Activated naive CD8-positive, alpha-beta T cell treated with anti-CD3 and anti-CD28 coated beads for 36 hours (primary cell): Measurements from ENCODE around the gene DSG2. TPM values are rescaled to one million over a fixed set of nuclear protein-coding genes. Genes with fewer than 3 reads are reported as not detected.

Source experiments
- DNase-seq: peaks from one replicate; pipeline ENCODE4 v3.0.0; 2021
- H3K27ac Mint-ChIP-seq: one replicate; pipeline ENCODE4 v1.8.0; 2022; ENCODE audit warnings: mild to moderate bottlenecking, moderate library complexity, mixed read lengths
- H3K27me3 Mint-ChIP-seq: one replicate; pipeline ENCODE4 v1.8.0; 2022; ENCODE audit warnings: mild to moderate bottlenecking, mixed read lengths
- H3K36me3 Mint-ChIP-seq: one replicate; pipeline ENCODE4 v1.8.0; 2021; ENCODE audit warnings: mild to moderate bottlenecking, mixed read lengths
- H3K4me1 Mint-ChIP-seq: one replicate; pipeline ENCODE4 v1.8.0; 2021; ENCODE audit warnings: mixed read lengths
- H3K4me3 Mint-ChIP-seq: one replicate; pipeline ENCODE4 v1.8.0; 2022; ENCODE audit warnings: mild to moderate bottlenecking, moderate library complexity, mixed read lengths
- H3K9me3 Mint-ChIP-seq: one replicate; pipeline ENCODE4 v1.8.0; 2022; ENCODE audit warnings: mixed read lengths
- total RNA-seq, 2 experiments: library from RNA; stranded (reverse); gene quantifications; one replicate each; pipeline ENCODE4 v1.2.3, GENCODE V29; 2021

Gene DSG2
- total RNA-seq, 2 experiments from 2014 or later: 0.70 to 0.89 TPM

DNA sequence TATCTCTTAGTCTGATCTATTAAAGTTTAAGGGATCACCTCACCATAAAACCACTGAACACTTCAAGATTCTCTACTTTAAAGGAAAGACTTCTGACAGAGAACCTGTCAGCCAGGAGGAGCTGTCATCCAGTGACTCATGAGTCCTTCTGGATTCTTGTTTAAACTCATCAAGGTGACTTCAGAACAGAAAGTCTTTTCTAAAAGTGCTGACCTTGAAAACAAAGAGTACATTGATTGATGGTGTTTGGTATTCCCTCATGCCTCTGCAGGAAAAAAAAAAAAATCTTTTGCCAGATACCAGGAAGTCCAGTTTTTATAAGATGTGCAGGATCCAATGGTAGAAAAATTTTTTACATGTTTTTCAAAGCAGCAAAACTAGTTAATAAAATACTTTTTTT is 12.3 kb downstream of the DSG2 start:
- H3K9me3 Mint-ChIP-seq: peaks cover 3% of the 10 kb centered on the region
- H3K27ac Mint-ChIP-seq: no peak overlapping the region
- no peak overlapping the region for H3K4me3 Mint-ChIP-seq
- DNase-seq: no peak
- H3K27me3 Mint-ChIP-seq: peaks cover 12% of the 10 kb centered on the region
- no peaks in the 10 kb centered on the region for H3K36me3 Mint-ChIP-seq
- no peaks in the 10 kb centered on the region for H3K4me1 Mint-ChIP-seq

- Mint-ChIP-seq H3K9me3 (peaks cover 3% of the 10 kb centered on the region), H3K27ac (no peak overlapping the region), H3K36me3 (no peaks in the 10 kb centered on the region), H3K4me1 (no peaks in the 10 kb centered on the region), H3K27me3 (peaks cover 12% of the 10 kb centered on the region), H3K4me3 (no peak overlapping the region)
- DNase-seq: no peak
Measured at GRCh38 chr18:31511098-31511497, 13.1 kb downstream of the DSG2 start.

GRCh38 chr18:31512203-31512764 is 14.3 kb downstream of the DSG2 start:
- Mint-ChIP-seq H3K27ac (no peak overlapping the region), H3K4me1 (no peaks in the 10 kb centered on the region), H3K9me3 (peaks cover 3% of the 10 kb centered on the region), H3K27me3 (peaks cover 12% of the 10 kb centered on the region), H3K36me3 (no peaks in the 10 kb centered on the region), H3K4me3 (no peak overlapping the region)
- DNase-seq: no peak

DNA sequence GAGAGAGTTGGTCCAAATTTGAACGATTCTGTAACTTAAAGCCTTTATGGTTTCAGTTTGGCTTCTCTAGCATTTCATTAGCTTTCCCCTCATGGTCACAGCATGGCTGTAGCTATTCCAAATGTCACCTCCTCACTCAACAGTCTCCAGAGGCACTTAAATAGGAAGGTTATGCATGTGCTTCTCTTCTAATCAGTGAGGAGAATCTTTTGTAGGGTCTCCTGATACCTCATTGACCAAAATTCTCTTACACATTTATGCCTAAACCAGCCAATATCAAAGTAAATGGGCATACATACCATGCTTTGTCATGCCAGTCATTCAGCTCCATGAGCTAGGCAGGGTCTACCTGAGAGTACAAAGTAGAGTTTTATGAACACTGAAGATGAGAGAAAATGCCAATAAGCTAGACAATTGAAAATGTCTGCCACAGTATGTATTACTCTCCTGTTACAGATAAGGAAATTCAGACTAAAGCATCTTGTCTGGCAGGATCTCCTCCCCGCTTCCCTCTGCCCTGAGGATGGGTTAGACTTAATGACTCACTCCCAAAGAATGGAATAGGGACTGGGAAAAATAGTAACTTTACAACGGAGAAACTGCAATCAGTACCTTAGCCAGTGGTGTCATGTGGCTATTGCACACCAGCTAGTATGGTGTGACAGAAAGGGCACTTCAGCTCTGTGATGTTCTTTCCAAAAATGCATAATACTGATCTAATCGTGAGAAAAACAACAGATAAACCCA is 15.4 kb downstream of the DSG2 start:
- H3K4me3 Mint-ChIP-seq: no peak overlapping the region
- H3K27ac Mint-ChIP-seq: no peak overlapping the region
- no peaks in the 10 kb centered on the region for H3K9me3 Mint-ChIP-seq
- no peak for DNase-seq
- H3K27me3 Mint-ChIP-seq: peaks cover 4% of the 10 kb centered on the region
- no peaks in the 10 kb centered on the region for H3K36me3 Mint-ChIP-seq
- H3K4me1 Mint-ChIP-seq: no peaks in the 10 kb centered on the region

DNA sequence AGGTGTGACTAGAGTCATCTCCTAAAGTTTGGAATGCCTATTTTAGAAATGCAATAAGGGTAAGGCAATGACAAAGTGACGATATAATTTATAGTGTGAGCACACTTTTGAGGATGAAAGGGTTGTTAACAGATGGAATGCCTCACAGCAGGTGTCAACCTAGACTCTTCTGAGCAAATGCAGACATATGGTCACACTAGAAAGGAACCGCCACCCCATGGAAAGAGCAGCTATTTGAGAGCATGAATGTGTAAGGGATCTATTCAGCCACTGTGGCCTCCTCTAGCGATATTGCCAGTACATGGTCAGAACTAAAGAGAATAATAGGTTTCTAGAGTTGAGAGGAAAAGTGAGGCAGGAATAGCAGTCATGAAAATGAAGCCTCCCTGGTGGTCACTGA is 18.5 kb downstream of the DSG2 start:
- Mint-ChIP-seq H3K9me3 (no peaks in the 10 kb centered on the region), H3K4me3 (no peak overlapping the region), H3K27me3 (no peaks in the 10 kb centered on the region), H3K36me3 (no peaks in the 10 kb centered on the region), H3K4me1 (no peaks in the 10 kb centered on the region), H3K27ac (no peak overlapping the region)
- DNase-seq: no peak

GRCh38 chr18:31526374-31526773 is 28.4 kb downstream of the DSG2 start:
- no peak overlapping the region for H3K4me3 Mint-ChIP-seq

DNA sequence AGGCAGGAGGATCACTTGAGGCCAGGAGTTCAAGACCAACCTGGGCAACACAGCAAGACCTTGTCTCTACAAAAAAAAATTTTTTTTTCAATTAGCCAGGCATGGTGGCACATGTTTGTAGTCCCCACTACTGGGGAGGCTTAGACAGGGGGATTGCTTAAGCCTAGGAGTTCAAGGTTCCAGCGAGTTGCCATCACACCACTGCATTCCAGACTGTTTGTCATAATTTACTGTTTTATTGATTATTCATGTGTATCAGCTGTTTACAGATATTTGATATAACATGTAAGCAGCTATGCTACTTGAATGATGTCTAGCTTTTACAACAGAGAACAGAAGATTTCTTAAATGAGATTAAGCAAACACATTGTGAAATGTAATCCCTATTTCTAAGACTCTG is 35.3 kb downstream of the DSG2 start:
- no peak for DNase-seq
- no peaks in the 10 kb centered on the region for H3K9me3 Mint-ChIP-seq
- no peaks in the 10 kb centered on the region for H3K27me3 Mint-ChIP-seq
- no peaks in the 10 kb centered on the region for H3K36me3 Mint-ChIP-seq
- H3K4me3 Mint-ChIP-seq: no peak overlapping the region
- H3K27ac Mint-ChIP-seq: no peak overlapping the region
- no peaks in the 10 kb centered on the region for H3K4me1 Mint-ChIP-seq

More at GRCh38 chr18:31526374-31526773, 28.4 kb downstream of the DSG2 start:
- no peaks in the 10 kb centered on the region for H3K36me3 Mint-ChIP-seq
- no peaks in the 10 kb centered on the region for H3K4me1 Mint-ChIP-seq
- no peak for DNase-seq
- no peak overlapping the region for H3K27ac Mint-ChIP-seq
- H3K9me3 Mint-ChIP-seq: no peaks in the 10 kb centered on the region
- peaks cover 2% of the 10 kb centered on the region for H3K27me3 Mint-ChIP-seq

DNA sequence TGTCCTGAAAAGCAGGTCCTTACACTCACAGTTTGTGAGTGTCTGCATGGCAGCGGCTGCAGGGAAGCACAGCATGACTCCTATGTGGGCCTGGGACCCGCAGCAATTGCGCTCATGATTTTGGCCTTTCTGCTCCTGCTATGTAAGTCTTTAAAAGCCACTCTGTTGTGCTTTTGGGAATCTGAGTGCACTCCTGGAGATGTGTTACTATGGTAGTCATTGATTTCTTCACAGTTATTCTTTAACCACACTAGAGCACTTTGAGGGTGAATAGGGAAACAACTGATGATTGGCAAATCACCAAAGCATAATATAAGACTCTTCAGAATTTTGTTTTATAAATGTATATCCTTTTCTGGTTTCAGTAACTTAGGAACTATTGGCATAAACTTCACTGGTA is 40.9 kb downstream of the DSG2 start:
- DNase-seq: no peak
- Mint-ChIP-seq H3K9me3 (no peaks in the 10 kb centered on the region), H3K4me3 (no peak overlapping the region), H3K27me3 (no peaks in the 10 kb centered on the region), H3K27ac (no peak overlapping the region), H3K36me3 (no peaks in the 10 kb centered on the region), H3K4me1 (no peaks in the 10 kb centered on the region)

GRCh38 chr18:31546476-31546875 is 48.5 kb downstream of the DSG2 start:
- Mint-ChIP-seq H3K27me3 (no peaks in the 10 kb centered on the region), H3K27ac (no peak overlapping the region), H3K4me3 (no peak overlapping the region), H3K9me3 (no peaks in the 10 kb centered on the region), H3K4me1 (no peaks in the 10 kb centered on the region), H3K36me3 (no peaks in the 10 kb centered on the region)
- DNase-seq: no peak

GRCh38 chr18:31548853-31549252 is 50.9 kb downstream of the DSG2 start:
- no peaks in the 10 kb centered on the region for H3K36me3 Mint-ChIP-seq
- no peaks in the 10 kb centered on the region for H3K4me1 Mint-ChIP-seq
- no peak overlapping the region for H3K4me3 Mint-ChIP-seq
- no peaks in the 10 kb centered on the region for H3K9me3 Mint-ChIP-seq
- DNase-seq: no peak
- H3K27me3 Mint-ChIP-seq: no peaks in the 10 kb centered on the region
- no peak overlapping the region for H3K27ac Mint-ChIP-seq

DNA sequence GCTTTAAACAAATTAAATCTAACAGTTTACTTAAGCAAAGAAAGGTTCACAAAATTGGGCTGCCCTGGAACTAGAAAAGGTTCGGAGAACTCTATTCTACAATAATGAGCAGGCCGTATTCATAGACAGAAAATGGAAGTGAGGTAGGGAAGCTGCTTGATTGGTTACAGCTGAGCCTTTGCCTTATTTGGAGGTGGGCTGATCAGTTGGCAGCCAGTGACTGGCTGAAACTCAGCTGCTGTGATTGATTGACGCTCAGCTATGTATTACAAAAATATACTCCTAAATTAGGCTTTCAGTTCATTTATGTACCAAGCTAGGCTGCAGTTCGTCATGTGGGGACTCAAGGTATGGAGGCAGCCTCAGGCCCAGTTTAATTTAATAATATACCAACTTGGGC is 51.4 kb downstream of the DSG2 start:
- no peak overlapping the region for H3K27ac Mint-ChIP-seq
- no peaks in the 10 kb centered on the region for H3K4me1 Mint-ChIP-seq
- H3K4me3 Mint-ChIP-seq: no peak overlapping the region
- no peaks in the 10 kb centered on the region for H3K27me3 Mint-ChIP-seq
- no peaks in the 10 kb centered on the region for H3K36me3 Mint-ChIP-seq
- no peak for DNase-seq
- no peaks in the 10 kb centered on the region for H3K9me3 Mint-ChIP-seq

GRCh38 chr18:31551883-31552282 is 53.9 kb downstream of the DSG2 start:
- H3K4me1 Mint-ChIP-seq: no peaks in the 10 kb centered on the region
- H3K27ac Mint-ChIP-seq: no peak overlapping the region
- H3K36me3 Mint-ChIP-seq: no peaks in the 10 kb centered on the region
- H3K27me3 Mint-ChIP-seq: peaks cover 9% of the 10 kb centered on the region
- no peaks in the 10 kb centered on the region for H3K9me3 Mint-ChIP-seq
- DNase-seq: no peak
- H3K4me3 Mint-ChIP-seq: no peak overlapping the region

DNA sequence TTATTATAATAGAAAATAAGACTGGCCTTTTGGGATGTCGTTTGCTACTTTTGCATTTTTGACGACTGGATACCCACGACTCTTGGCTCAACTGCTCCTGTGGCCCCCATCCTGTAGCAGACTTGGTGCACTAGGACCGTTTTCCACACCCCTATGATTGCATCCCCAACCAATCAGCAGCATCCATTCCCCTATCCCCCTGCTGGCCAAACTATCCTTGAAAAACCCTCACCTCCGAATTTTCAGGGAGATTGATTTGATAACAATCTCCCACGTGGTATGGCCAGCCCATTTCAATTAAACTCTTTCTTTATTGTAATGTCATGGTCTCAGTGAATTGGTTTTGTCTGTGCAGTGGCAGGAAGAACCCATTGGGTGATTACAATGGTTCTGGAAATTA is 55.8 kb downstream of the DSG2 start:
- no peak for DNase-seq
- H3K36me3 Mint-ChIP-seq: no peaks in the 10 kb centered on the region
- peaks cover 11% of the 10 kb centered on the region for H3K27me3 Mint-ChIP-seq
- no peaks in the 10 kb centered on the region for H3K4me1 Mint-ChIP-seq
- H3K27ac Mint-ChIP-seq: no peak overlapping the region
- no peak overlapping the region for H3K4me3 Mint-ChIP-seq
- no peaks in the 10 kb centered on the region for H3K9me3 Mint-ChIP-seq

- H3K27me3 Mint-ChIP-seq: peaks cover 11% of the 10 kb centered on the region
- no peaks in the 10 kb centered on the region for H3K9me3 Mint-ChIP-seq
- no peak overlapping the region for H3K27ac Mint-ChIP-seq
- H3K36me3 Mint-ChIP-seq: no peaks in the 10 kb centered on the region
- no peak for DNase-seq
- H3K4me3 Mint-ChIP-seq: no peak overlapping the region
- H3K4me1 Mint-ChIP-seq: no peaks in the 10 kb centered on the region
Measured at GRCh38 chr18:31554776-31555175, 56.8 kb downstream of the DSG2 start.

GRCh38 chr18:31555971-31556747 is 58.2 kb downstream of the DSG2 start:
- Mint-ChIP-seq H3K9me3 (no peaks in the 10 kb centered on the region), H3K27ac (no peak overlapping the region), H3K4me1 (no peaks in the 10 kb centered on the region), H3K4me3 (no peak overlapping the region), H3K27me3 (peaks cover 11% of the 10 kb centered on the region), H3K36me3 (no peaks in the 10 kb centered on the region)
- DNase-seq: peak; percentile 12
